PC-9 (cell line): Measurements from ENCODE around the gene ASRGL1. TPM values are rescaled to one million over a fixed set of nuclear protein-coding genes. Genes with fewer than 3 reads are reported as not detected.

Experiments
- BruUV-seq: library from RNA; stranded (reverse); fragments of 400-500 nt; replicated peaks from 2 replicates; lab custom pipeline; 2021; lab: Mats Ljungman, UMichigan
- CTCF ChIA-PET: fragments of 300-600 bp; sonication (Branson Sonifier 250); formaldehyde crosslinking; loops from one replicate; lab custom pipeline; 2022; ENCODE audit warnings: antibody characterized with exemption; lab: Charles Lee
- POLR2A ChIA-PET: fragments of 300-600 bp; sonication (Branson Sonifier 250); formaldehyde crosslinking; loops from one replicate; lab custom pipeline; 2022; ENCODE audit warnings: antibody characterized with exemption; ENCODE audit not compliant: unreplicated experiment; lab: Charles Lee
- DNase-seq, 2 experiments: peaks; one replicate each; pipeline versions ENCODE4 v3.0.0 to v3.0.0-alpha.2; 2015 to 2022; ENCODE audit warnings: mixed read lengths in 1 of 2
- H2AFZ ChIP-seq: fragments of 200-600 bp; sonication (generic); 2 replicates; pipeline ENCODE4 v1.8.1; 2017; ENCODE audit warnings: antibody characterized with exemption
- H3F3A ChIP-seq: fragments of 200-600 bp; sonication (generic); 2 replicates; pipeline ENCODE4 v1.8.1; 2017; ENCODE audit warnings: antibody characterized with exemption, mild to moderate bottlenecking, low read depth; ENCODE audit not compliant: insufficient read depth
- H3K27ac ChIP-seq: fragments of 200-600 bp; sonication (generic); 2 replicates; pipeline ENCODE4 v1.6.1; 2016; ENCODE audit warnings: mixed run types
- H3K27me3 ChIP-seq: fragments of 200-600 bp; sonication (generic); 2 replicates; pipeline ENCODE4 v1.6.1; 2016; ENCODE audit warnings: low read depth, mixed run types; ENCODE audit not compliant: insufficient read depth
- H3K36me3 ChIP-seq: fragments of 200-600 bp; sonication (generic); 2 replicates; pipeline ENCODE4 v1.6.1; 2016; ENCODE audit warnings: low read depth, mixed run types
- H3K4me1 ChIP-seq: fragments of 200-600 bp; sonication (generic); replicated peaks from 2 replicates; pipeline ENCODE4 v1.6.1; 2016; ENCODE audit warnings: mixed run types; ENCODE audit not compliant: insufficient read depth
- H3K4me2 ChIP-seq: fragments of 200-600 bp; sonication (generic); 2 replicates; pipeline ENCODE4 v1.6.1; 2017; ENCODE audit warnings: mixed run types
- H3K4me3 ChIP-seq: fragments of 200-600 bp; sonication (generic); 2 replicates; pipeline ENCODE4 v1.6.1; 2016; ENCODE audit warnings: mixed run types
- H3K79me2 ChIP-seq: fragments of 200-600 bp; sonication (generic); 2 replicates; pipeline ENCODE4 v1.6.1; 2017; ENCODE audit warnings: low read depth, mixed run types
- H3K9me2 ChIP-seq: fragments of 200-600 bp; sonication (generic); 2 replicates; pipeline ENCODE4 v1.8.1; 2017; ENCODE audit warnings: mild to moderate bottlenecking; ENCODE audit not compliant: insufficient read depth
- H3K9me3 ChIP-seq: fragments of 200-600 bp; sonication (generic); 2 replicates; pipeline ENCODE4 v1.8.1; 2016; ENCODE audit warnings: low read depth; ENCODE audit not compliant: insufficient read depth
- H4K20me1 ChIP-seq: fragments of 200-600 bp; sonication (generic); 2 replicates; pipeline ENCODE4 v1.8.1; 2017; ENCODE audit not compliant: insufficient read depth
- EZH2 ChIP-seq: fragments of 200-600 bp; sonication (generic); IDR thresholded peaks from 2 replicates; pipeline ENCODE4 v1.8.0; 2017; ENCODE audit warnings: antibody characterized with exemption, low read depth
- intact Hi-C: fragments of 100-400 bp; cut with micrococcal nuclease; formaldehyde crosslinking; loops from one replicate; pipeline ENCODE4 v1.10.0; 2022; ENCODE audit not compliant: unreplicated experiment
- total RNA-seq: library from RNA; stranded (reverse); gene quantifications from 2 replicates; pipeline ENCODE4 v1.2.3, GENCODE V29; 2021
- TF ChIP-seq, protein P1 (sequence below): fragments of 200-600 bp; sonication (generic); conservative IDR thresholded peaks from 2 replicates; pipeline ENCODE4 v1.6.1; 2017; ENCODE audit warnings: mixed run types, antibody characterized with exemption, mild to moderate bottlenecking, moderate library complexity

ASRGL1 gene
- total RNA-seq, 1 experiment from 2014 or later, result 8.4 TPM

DNA sequence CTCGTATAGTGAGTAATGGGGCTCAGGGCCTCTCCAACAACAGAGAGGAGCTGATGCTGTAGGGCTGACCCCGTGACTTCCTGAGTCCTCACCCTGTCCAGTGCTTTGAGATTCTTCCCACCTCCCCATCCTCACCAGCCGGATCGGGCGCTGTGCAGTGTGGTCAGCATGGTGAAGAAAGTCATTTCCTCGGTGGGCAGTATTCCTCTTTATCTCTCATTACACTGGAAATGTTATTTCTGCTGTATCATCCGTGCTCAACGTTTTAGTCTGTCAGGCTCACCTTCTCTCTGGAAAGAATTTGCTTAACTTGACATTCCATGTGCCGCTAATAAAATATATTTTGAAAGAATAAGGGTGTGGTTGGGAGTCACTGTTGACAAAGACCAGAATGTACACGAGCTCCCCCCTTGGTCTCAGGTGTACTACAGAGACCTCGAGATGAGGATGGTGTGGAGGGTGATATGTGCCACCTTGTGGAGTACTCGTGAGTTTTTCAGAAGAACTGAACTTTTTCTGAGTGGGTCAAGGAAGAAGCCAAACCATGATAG is 55.9 kb downstream of the ASRGL1 start:
- no TSS peak for BruUV-seq
- TF ChIP-seq, protein P1, sequence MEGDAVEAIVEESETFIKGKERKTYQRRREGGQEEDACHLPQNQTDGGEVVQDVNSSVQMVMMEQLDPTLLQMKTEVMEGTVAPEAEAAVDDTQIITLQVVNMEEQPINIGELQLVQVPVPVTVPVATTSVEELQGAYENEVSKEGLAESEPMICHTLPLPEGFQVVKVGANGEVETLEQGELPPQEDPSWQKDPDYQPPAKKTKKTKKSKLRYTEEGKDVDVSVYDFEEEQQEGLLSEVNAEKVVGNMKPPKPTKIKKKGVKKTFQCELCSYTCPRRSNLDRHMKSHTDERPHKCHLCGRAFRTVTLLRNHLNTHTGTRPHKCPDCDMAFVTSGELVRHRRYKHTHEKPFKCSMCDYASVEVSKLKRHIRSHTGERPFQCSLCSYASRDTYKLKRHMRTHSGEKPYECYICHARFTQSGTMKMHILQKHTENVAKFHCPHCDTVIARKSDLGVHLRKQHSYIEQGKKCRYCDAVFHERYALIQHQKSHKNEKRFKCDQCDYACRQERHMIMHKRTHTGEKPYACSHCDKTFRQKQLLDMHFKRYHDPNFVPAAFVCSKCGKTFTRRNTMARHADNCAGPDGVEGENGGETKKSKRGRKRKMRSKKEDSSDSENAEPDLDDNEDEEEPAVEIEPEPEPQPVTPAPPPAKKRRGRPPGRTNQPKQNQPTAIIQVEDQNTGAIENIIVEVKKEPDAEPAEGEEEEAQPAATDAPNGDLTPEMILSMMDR, result peak; percentile 63; the same call in 1 of the 2 replicates
- TF ChIP-seq EZH2, result no peak
- Histone ChIP-seq H3K9me2 (no peaks in the 10 kb centered on the region), H3K4me3 (no peak overlapping the region), H3K4me2 (peak overlapping the region; percentile 17), H3K27ac (peak overlapping the region; percentile 69), H2AFZ (no peak overlapping the region), H3F3A (peaks cover 29% of the 10 kb centered on the region; the same call in 1 of the 2 replicates), H3K79me2 (no peaks in the 10 kb centered on the region), H3K9me3 (no peaks in the 10 kb centered on the region), H3K27me3 (no peaks in the 10 kb centered on the region), H3K4me1 (peaks cover 27% of the 10 kb centered on the region), H3K36me3 (no peaks in the 10 kb centered on the region), H4K20me1 (no peaks in the 10 kb centered on the region)
- DNase-seq, result peak; percentile 39 to 87
- CTCF ChIA-PET, result interaction anchor here (0.5 to 1.3 kb wide), 6 partner anchors 8 to 585 kb away, joined by 3 to 13 read pairs (median 4); no protein-coding TSS in a partner anchor
- POLR2A ChIA-PET, result interaction anchor here (0.6 to 0.7 kb wide), 2 partner anchors 248 to 334 kb away, joined by 3 to 6 read pairs; partner anchors contain the start of gene HNRNPUL2
- intact Hi-C loops, result loop anchor here (5.0 kb wide), 1 partner anchor 394 kb away; the partner anchor contains the start of gene TMEM179B

DNA sequence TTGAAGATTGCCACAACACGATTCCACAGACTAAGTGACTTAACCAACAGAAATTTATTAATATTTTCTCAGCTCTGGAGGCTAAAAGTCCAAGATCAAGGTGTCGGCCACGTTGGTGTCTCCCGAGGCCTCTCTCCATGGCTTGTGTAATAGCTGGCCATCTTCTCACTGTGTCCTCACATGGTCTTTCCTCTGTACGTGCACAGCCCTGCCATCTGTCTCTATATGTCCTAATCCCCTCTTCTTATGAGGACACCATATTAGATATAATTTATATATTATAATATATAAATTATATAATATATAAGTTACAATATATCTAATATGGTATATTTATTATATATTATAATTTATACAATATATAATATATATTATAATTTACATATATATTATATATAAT is 56.5 kb downstream of the ASRGL1 start:
- Histone ChIP-seq H3K4me1 (peaks cover 27% of the 10 kb centered on the region), H3K27me3 (no peaks in the 10 kb centered on the region), H4K20me1 (no peaks in the 10 kb centered on the region), H3K27ac (no peak overlapping the region), H3K4me2 (peak overlapping the region; percentile 17; the same call in 1 of the 2 replicates), H3F3A (peaks cover 29% of the 10 kb centered on the region; the same call in 1 of the 2 replicates), H3K36me3 (no peaks in the 10 kb centered on the region), H3K79me2 (no peaks in the 10 kb centered on the region), H2AFZ (no peak overlapping the region), H3K4me3 (no peak overlapping the region), H3K9me2 (no peaks in the 10 kb centered on the region), H3K9me3 (no peaks in the 10 kb centered on the region)
- ChIA-PET POLR2A (interaction anchor here (0.6 to 0.7 kb wide), 2 partner anchors 247 to 333 kb away, joined by 3 to 6 read pairs; partner anchors contain the start of gene HNRNPUL2), CTCF (interaction anchor here (0.5 to 1.3 kb wide), 3 partner anchors 31 to 306 kb away, joined by 4 to 13 read pairs (median 4); no protein-coding TSS in a partner anchor)
- BruUV-seq, result no TSS peak
- no peak for DNase-seq
- intact Hi-C loops, result loop anchor here (5.0 kb wide), 1 partner anchor 394 kb away; the partner anchor contains the start of gene TMEM179B
- TF ChIP-seq, protein P1, result peak; percentile 32; the same call in 1 of the 2 replicates
- TF ChIP-seq EZH2, result no peak

DNA sequence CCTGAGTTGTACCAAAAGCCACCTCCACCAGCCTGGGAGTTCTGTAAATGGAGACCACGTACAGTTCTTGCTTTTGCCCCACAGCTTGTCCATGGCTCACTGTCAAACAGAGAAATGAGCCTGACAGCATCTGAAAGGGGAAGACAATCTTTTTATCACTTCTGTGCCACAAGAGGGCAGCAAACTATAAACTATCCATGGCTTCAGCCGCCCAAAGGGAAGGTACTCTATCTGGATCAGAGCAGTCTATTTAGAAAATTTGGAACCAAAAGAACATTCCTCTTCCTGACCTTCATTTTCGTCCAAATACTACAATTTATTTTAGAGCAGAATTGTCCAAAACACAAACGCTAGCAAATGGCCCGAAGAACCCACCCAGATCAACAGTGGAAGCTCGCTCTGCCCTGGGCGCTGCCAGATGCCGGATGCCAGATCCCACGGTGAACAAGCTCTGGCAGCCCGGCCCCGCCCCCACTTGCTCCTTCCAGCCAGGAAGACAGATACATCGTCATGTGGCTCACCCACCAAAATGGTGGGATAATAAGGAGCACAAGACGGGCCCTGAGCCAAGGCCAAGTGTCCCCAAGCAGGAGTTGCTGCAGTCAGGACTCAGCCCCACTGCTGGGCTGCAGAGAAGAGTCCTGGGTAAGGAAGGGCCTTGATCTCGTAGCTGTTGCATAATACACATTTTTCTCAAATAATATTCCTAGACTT is 57.7 kb downstream of the ASRGL1 start:
- ChIA-PET CTCF (interaction anchor here (0.6 to 2.5 kb wide), 18 partner anchors 16 to 580 kb away, joined by 3 to 20 read pairs (median 4); partner anchors contain the start of genes AHNAK, EEF1G, HNRNPUL2 and TUT1), POLR2A (interaction anchor here (0.6 to 1.0 kb wide), 5 partner anchors 150 to 467 kb away, joined by 3 to 10 read pairs (median 4); partner anchors contain the start of gene C11orf98)
- no peaks in the 10 kb centered on the region for H3K79me2 ChIP-seq
- intact Hi-C loops, result loop anchor here (1.0 to 5.0 kb wide), 7 partner anchors 85 to 487 kb away; partner anchors contain the start of genes EML3, ROM1, SLC3A2 and TMEM179B
- H2AFZ ChIP-seq, result no peak overlapping the region
- no peaks in the 10 kb centered on the region for H3K9me2 ChIP-seq
- peak overlapping the region; percentile 30; the same call in 1 of the 2 replicates for H3K4me2 ChIP-seq
- no TSS peak for BruUV-seq
- H3K27ac ChIP-seq, result no peak overlapping the region
- H3K27me3 ChIP-seq, result no peaks in the 10 kb centered on the region
- TF ChIP-seq EZH2, result no peak
- TF ChIP-seq, protein P1, result peak; percentile 91
- H4K20me1 ChIP-seq, result no peaks in the 10 kb centered on the region
- H3K4me3 ChIP-seq, result no peak overlapping the region
- H3K9me3 ChIP-seq, result no peaks in the 10 kb centered on the region
- DNase-seq, result peak; percentile 71 to 75
- H3F3A ChIP-seq, result peaks cover 29% of the 10 kb centered on the region; the same call in 1 of the 2 replicates
- H3K4me1 ChIP-seq, result peaks cover 27% of the 10 kb centered on the region
- H3K36me3 ChIP-seq, result no peaks in the 10 kb centered on the region
